Spleen (tissue), 7 donors: ENCODE measurements around the gene ADORA2A.

ENCODE experiments used
- POLR2A ChIP-seq, 3 donors: fragments of 450-650 bp; IDR thresholded peaks; one replicate each; pipeline ENCODE4 v1.5.1; 2017; ENCODE audit warnings: antibody characterized with exemption in 3 of 3, mild to moderate bottlenecking in 1 of 3
- TF ChIP-seq, protein P1 (sequence below), 11 experiments: fragments of 200-600 bp in 7 of 11; fragments of 450-650 bp in 4 of 11; sonication (generic) in 4 of 11; IDR thresholded peaks in 8 of 11; conservative IDR thresholded peaks in 3 of 11; 1 replicate in 7 of 11; 2 replicates in 4 of 11; pipeline versions ENCODE4 v1.4.0 to v1.8.0; 2016 to 2021; ENCODE audit warnings: antibody characterized with exemption in 11 of 11, inconsistent platforms in 4 of 11, mild to moderate bottlenecking in 1 of 11
- donor health status: DM: no; HTN: no; CAD: no; lungs with moderate emphysema.
- donor health status: DM: no; HTN: no; CAD: no.
- donor health status: DM: no; HTN: no; CAD: no.

DNA sequence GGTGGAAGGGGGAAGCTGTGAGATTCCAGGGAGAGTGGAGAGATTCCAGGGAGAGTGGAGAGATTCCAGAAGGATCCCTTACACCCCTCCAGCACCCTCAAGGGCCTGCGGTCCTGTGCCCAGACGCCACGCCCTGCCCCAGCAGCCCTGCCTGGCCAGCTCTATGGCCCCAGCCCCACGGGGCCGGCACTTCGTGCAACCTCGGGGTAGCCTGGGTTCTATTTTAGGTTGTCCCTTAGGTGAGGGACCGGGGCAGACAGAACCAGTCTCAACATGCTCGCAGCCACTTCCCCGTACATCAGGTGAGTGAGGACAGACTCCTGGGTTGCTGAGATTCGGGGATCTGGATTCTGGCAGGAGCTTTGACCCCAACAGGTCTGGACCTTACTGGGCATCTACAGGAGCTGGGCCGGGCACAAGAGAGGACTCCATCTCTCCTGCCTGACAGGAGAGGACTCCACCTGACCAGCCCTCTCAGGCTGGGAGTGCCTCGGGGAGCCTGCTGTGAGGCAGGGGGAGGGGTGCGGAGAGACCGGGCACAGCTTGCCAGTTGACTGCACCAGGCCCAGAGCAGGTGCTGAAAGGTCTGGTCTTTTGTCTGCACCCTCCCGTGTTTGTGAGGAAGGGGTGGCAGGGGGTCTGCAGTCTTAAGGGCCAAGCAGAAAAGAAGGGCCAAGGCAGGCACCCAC lies 8.5 kb upstream of the ADORA2A start:
- TF ChIP-seq, protein P1, sequence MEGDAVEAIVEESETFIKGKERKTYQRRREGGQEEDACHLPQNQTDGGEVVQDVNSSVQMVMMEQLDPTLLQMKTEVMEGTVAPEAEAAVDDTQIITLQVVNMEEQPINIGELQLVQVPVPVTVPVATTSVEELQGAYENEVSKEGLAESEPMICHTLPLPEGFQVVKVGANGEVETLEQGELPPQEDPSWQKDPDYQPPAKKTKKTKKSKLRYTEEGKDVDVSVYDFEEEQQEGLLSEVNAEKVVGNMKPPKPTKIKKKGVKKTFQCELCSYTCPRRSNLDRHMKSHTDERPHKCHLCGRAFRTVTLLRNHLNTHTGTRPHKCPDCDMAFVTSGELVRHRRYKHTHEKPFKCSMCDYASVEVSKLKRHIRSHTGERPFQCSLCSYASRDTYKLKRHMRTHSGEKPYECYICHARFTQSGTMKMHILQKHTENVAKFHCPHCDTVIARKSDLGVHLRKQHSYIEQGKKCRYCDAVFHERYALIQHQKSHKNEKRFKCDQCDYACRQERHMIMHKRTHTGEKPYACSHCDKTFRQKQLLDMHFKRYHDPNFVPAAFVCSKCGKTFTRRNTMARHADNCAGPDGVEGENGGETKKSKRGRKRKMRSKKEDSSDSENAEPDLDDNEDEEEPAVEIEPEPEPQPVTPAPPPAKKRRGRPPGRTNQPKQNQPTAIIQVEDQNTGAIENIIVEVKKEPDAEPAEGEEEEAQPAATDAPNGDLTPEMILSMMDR (IDR thresholded peaks at IDR 0.05 in 8 of 11, conservative IDR thresholded peaks at IDR 0.05 in 3 of 11), result no peak
- no peak for TF ChIP-seq POLR2A (IDR thresholded peaks at IDR 0.05)
